H1 (cell line): Measurements from ENCODE around the gene SAP30L.

ENCODE experiments used
- EZH2 ChIP-seq: fragments of 200-600 bp; sonication (generic); IDR thresholded peaks from 2 replicates; pipeline ENCODE4 v1.7.1; 2012; ENCODE audit warnings: low read depth, mild to moderate bottlenecking, moderate library complexity, low read length, inconsistent platforms; ENCODE audit not compliant: severe bottlenecking
- HDAC2 ChIP-seq, 2 experiments: fragments of 300-600 bp in 1 of 2; sonication (generic) in 1 of 2; IDR thresholded peaks; 2 replicates each; pipeline ENCODE4 v1.6.1; 2011 to 2012; ENCODE audit warnings: low read depth in 2 of 2, low read length in 2 of 2, mild to moderate bottlenecking in 2 of 2, moderate library complexity in 2 of 2, borderline replicate concordance in 1 of 2, inconsistent platforms in 1 of 2
- POLR2A ChIP-seq, 2 experiments: IDR thresholded peaks; 1 replicate in 1 of 2; 2 replicates in 1 of 2; pipeline ENCODE4 v1.6.1; 2011; ENCODE audit warnings: low read depth in 2 of 2, low read length in 2 of 2, mild to moderate bottlenecking in 2 of 2; ENCODE audit errors: control extremely low read depth in 1 of 2
- SIX5 ChIP-seq: IDR thresholded peaks from 2 replicates; pipeline ENCODE4 v1.6.1; 2011; ENCODE audit warnings: mild to moderate bottlenecking, low read depth, low read length
- TF ChIP-seq, protein P1 (sequence below), 3 experiments: IDR thresholded peaks; 1 replicate in 2 of 3; 2 replicates in 1 of 3; pipeline versions ENCODE4 v1.5.1 to v1.6.1; 2011; ENCODE audit warnings: low read length in 3 of 3, mild to moderate bottlenecking in 3 of 3, inconsistent platforms in 2 of 3, low read depth in 1 of 3, moderate library complexity in 1 of 3; ENCODE audit not compliant: insufficient read depth in 1 of 3; ENCODE audit errors: control extremely low read depth in 1 of 3

DNA sequence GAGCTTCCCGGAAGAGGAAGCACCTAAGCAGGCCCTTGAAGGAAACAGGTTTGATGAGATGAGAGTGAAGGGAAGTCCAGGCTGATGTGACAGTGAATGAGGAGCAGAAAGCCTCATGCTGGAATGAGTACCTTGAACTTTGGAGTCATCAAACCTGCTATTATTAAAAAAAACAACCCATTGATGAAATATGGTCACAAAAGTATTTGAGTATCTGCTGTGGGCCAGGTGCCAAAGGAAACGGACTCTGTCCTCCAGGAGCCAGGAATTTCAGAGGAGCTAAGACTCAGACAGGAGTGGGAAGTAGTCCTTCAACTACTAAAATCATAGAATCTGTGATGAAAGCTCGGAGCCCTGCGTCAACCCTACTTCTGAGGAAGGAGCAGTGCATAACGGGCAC, 20.4 kb downstream of the SAP30L start:
- TF ChIP-seq, protein P1, sequence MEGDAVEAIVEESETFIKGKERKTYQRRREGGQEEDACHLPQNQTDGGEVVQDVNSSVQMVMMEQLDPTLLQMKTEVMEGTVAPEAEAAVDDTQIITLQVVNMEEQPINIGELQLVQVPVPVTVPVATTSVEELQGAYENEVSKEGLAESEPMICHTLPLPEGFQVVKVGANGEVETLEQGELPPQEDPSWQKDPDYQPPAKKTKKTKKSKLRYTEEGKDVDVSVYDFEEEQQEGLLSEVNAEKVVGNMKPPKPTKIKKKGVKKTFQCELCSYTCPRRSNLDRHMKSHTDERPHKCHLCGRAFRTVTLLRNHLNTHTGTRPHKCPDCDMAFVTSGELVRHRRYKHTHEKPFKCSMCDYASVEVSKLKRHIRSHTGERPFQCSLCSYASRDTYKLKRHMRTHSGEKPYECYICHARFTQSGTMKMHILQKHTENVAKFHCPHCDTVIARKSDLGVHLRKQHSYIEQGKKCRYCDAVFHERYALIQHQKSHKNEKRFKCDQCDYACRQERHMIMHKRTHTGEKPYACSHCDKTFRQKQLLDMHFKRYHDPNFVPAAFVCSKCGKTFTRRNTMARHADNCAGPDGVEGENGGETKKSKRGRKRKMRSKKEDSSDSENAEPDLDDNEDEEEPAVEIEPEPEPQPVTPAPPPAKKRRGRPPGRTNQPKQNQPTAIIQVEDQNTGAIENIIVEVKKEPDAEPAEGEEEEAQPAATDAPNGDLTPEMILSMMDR (IDR thresholded peaks at IDR 0.05; ENCODE audit: control extremely low read depth in 1 of 3, insufficient read depth in 1 of 3, low read depth in 1 of 3, low read length in 3 of 3) = no peak
- TF ChIP-seq EZH2 (no peak), HDAC2 (IDR thresholded peaks at IDR 0.05; ENCODE audit: borderline replicate concordance in 1 of 2, low read depth in 2 of 2, low read length in 2 of 2) (no peak), SIX5 (no peak), POLR2A (IDR thresholded peaks at IDR 0.05; ENCODE audit: control extremely low read depth in 1 of 2, low read depth in 2 of 2, low read length in 2 of 2) (no peak)
